Measurements from ENCODE around the gene OR1K1. TPM values are rescaled to one million over a fixed set of nuclear protein-coding genes. Genes with fewer than 3 reads are reported as not detected.

OR1K1 gene
- total RNA-seq, 1 donor from 2014 or later: not detected

GRCh38 chr9:122779181-122779580, 20.7 kb upstream of the OR1K1 start:
- Histone ChIP-seq H3K4me1 (no peaks in the 10 kb centered on the region), H3K4me3 (no peak overlapping the region), H3K36me3 (no peaks in the 10 kb centered on the region), H3K27ac (replicated peaks) (no peak overlapping the region), H3K9me3 (replicated peaks) (peaks cover 4% of the 10 kb centered on the region), H3K27me3 (ENCODE audit: low read depth) (no peaks in the 10 kb centered on the region)
- TF ChIP-seq CTCF (IDR thresholded peaks at IDR 0.05; ENCODE audit: borderline replicate concordance): no peak
- DNase-seq: no peak
- intact Hi-C loops (cut with micrococcal nuclease): no loop called here

DNA sequence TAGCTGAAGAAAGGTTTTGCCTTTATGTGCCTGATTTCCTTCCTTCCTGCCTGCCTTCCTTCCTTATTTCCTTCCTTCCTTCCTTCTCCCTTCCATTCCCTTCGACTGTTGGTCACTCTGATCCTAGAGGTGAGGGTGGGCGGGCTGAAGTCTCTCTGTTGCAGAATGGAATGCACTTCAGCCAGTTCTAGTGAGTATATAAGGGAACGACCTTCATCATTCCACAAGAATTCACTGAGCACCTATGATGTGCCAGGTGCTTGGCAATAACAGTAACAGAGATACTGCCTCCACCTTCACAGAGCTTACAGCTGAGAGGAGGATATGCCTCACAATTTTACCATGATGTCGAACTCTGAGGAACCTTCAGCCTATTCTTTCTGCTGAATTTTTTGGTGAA, 19.9 kb upstream of the OR1K1 start:
- Histone ChIP-seq H3K4me3 (no peak overlapping the region), H3K36me3 (no peaks in the 10 kb centered on the region), H3K9me3 (replicated peaks) (no peaks in the 10 kb centered on the region), H3K27ac (replicated peaks) (no peak overlapping the region), H3K27me3 (ENCODE audit: low read depth) (no peaks in the 10 kb centered on the region), H3K4me1 (no peaks in the 10 kb centered on the region)
- no peak for DNase-seq
- intact Hi-C loops (cut with micrococcal nuclease): no loop called here
- no peak for TF ChIP-seq CTCF (IDR thresholded peaks at IDR 0.05; ENCODE audit: borderline replicate concordance)

- Histone ChIP-seq H3K27me3 (ENCODE audit: low read depth) (no peaks in the 10 kb centered on the region), H3K4me3 (no peak overlapping the region), H3K9me3 (replicated peaks) (no peaks in the 10 kb centered on the region), H3K36me3 (no peaks in the 10 kb centered on the region), H3K4me1 (no peaks in the 10 kb centered on the region), H3K27ac (replicated peaks) (no peak overlapping the region)
- intact Hi-C loops (cut with micrococcal nuclease): no loop called here
- TF ChIP-seq CTCF (IDR thresholded peaks at IDR 0.05; ENCODE audit: borderline replicate concordance): no peak
- DNase-seq: no peak
Measured at GRCh38 chr9:122781671-122782070, 18.3 kb upstream of the OR1K1 start.

- no peaks in the 10 kb centered on the region for H3K27me3 ChIP-seq (ENCODE audit: low read depth)
- no peak for TF ChIP-seq CTCF (IDR thresholded peaks at IDR 0.05; ENCODE audit: borderline replicate concordance)
- intact Hi-C loops (cut with micrococcal nuclease): no loop called here
Measured at GRCh38 chr9:122785269-122785668, 14.7 kb upstream of the OR1K1 start.

DNA sequence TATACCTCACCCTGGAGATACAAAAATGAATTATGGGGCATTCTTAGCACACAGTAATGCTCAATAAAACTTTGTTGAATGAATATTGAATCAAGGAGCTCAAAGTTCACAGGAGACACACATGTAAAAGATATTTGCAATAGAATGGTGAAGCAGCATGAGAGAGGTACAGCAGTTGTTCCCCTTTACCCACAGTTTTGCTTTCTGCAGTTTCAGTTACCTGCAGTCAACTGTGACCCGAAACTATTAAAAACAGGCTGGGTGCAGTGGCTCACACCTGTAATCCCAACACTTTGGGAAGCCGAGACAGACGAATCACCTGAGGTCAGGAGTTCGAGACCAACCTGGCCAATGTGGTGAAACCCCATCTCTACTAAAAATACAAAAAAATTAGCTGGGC, 13.6 kb upstream of the OR1K1 start:
- no peak for TF ChIP-seq CTCF (IDR thresholded peaks at IDR 0.05; ENCODE audit: borderline replicate concordance)
- intact Hi-C loops (cut with micrococcal nuclease): no loop called here
- no peaks in the 10 kb centered on the region for H3K27me3 ChIP-seq (ENCODE audit: low read depth)

More at GRCh38 chr9:122785269-122785668, 14.7 kb upstream of the OR1K1 start:
- H3K4me3 ChIP-seq: no peak overlapping the region
- no peak overlapping the region for H3K27ac ChIP-seq (replicated peaks)
- H3K4me1 ChIP-seq: no peaks in the 10 kb centered on the region
- no peak for DNase-seq
- no peaks in the 10 kb centered on the region for H3K36me3 ChIP-seq
- H3K9me3 ChIP-seq (replicated peaks): no peaks in the 10 kb centered on the region

GRCh38 chr9:122788831-122789230, 11.1 kb upstream of the OR1K1 start, which contains the start of gene OR5C1:
TSS of gene OR5C1 (plus strand) at chr9:122788933. CDS start at chr9:122788933, 0 bp downstream.
- no peaks in the 10 kb centered on the region for H3K36me3 ChIP-seq
- no peaks in the 10 kb centered on the region for H3K27me3 ChIP-seq (ENCODE audit: low read depth)
- no peak within 1 kb of the TSS for H3K27ac ChIP-seq (replicated peaks)
- no peaks in the 10 kb centered on the region for H3K9me3 ChIP-seq (replicated peaks)
- intact Hi-C loops (cut with micrococcal nuclease): no loop called here
- no peak for DNase-seq
- H3K4me1 ChIP-seq: no peaks in the 10 kb centered on the region
- no peak within 1 kb of the TSS for H3K4me3 ChIP-seq
- no peak for TF ChIP-seq CTCF (IDR thresholded peaks at IDR 0.05; ENCODE audit: borderline replicate concordance)

More for the DNA sequence above, 13.6 kb upstream of the OR1K1 start:
- no peaks in the 10 kb centered on the region for H3K9me3 ChIP-seq (replicated peaks)
- no peaks in the 10 kb centered on the region for H3K36me3 ChIP-seq
- DNase-seq: no peak
- H3K4me1 ChIP-seq: no peaks in the 10 kb centered on the region
- no peak overlapping the region for H3K4me3 ChIP-seq
- H3K27ac ChIP-seq (replicated peaks): no peak overlapping the region
